ENCODE measurements around the gene FAM168A.

The FAM168A gene

DNA sequence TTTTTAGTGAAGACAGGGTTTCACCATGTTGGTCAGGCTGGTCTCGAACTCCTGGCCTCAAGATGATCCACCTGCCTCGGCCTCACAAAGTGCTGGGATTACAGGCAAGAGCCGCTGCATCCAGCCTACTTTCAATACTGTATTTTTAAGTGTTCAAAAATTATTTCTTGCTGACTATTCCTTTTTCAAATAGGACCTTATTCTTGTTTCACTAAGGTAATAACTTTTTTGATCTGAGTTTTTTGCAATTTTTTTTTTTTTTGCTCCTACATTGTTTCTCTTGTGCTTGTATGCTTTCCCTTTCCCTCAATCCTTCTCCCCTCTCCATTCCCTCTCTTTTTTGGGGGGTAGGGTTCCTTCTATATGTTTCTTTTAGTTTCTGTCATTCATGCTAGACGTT is 73.1 kb downstream of the FAM168A start:
- no peak for DNase-seq (ENCODE audit: low read depth in 1 of 2, low spot score in 1 of 2)

GRCh38 chr11:73521621-73522020 is 76.3 kb downstream of the FAM168A start:
- no peak for DNase-seq (ENCODE audit: low read depth in 1 of 2, low spot score in 1 of 2)

DNA sequence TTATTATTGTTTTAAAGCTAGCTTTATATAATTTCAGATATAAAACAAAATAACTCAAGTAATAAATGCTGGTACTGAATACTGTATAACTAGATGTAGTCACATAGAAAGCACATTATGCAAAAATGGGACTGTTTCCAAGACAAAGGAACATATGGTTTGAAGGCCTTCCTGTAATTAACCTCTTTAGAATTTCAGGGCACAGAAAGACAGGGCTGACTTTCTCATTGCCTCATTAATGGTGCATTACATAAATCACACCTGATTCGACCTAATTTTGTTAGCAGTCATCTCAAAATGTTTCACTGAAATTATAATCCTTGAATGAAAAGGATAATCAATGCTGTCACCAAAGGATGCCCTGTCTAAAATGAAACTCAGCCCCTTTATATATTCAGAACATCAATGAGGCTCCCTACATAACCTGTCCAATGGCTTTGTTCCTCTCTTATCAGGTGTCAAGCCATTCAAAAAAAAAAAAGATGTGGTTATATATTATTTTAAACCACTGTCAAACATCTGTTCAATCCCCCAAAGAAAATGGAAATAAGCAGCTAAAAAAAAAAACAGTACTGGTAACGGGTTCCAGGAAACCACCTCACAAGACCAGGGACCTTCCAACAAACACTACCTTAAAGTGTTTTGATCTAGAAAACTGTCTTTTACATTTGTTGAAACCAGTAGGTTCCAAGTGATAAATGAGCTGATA is 77.4 kb downstream of the FAM168A start:
- DNase-seq (ENCODE audit: low read depth in 1 of 2, low spot score in 1 of 2), result no peak

DNA sequence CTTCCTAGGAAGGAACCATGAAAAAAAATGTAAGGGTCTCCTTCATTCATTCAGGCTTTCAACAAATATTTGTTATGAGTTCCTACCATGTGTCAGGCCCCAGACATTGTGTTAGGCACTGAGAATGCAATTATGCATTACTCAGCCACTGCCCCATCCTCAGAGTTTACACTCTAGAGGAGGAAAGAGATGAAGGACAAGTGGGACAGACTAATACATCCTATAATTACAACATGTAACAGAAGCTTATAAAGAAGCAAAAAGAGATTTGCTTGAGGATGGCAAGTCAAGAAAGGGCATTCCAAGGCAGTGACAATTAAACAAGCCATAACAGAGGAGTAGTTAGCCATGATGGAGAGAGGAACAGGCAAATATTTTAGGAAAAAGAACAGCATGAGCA is 78.6 kb downstream of the FAM168A start:
- DNase-seq (ENCODE audit: low read depth in 1 of 2, low spot score in 1 of 2), result no peak

- DNase-seq (ENCODE audit: low read depth in 1 of 2, low spot score in 1 of 2), result no peak
Observed at GRCh38 chr11:73518195-73518594, 79.7 kb downstream of the FAM168A start.

DNA sequence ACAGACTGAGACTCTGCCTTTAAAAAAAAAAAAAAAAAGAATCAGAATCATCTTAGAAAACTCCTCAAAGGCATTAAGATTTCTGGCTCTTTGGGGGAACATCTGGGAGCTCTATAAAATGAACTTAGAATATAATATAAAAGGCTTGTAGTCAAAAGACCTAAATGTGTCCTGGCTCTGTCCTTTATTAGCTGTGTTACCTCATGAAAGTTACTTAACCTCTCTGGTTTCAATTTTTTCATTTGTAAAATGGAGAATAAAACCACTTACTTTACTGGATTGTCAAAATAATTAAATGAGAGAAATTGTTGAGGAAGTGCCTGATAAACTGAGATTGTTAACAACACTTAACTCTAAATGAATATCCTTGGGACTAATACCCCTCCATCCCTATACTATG is 81.8 kb downstream of the FAM168A start:
- DNase-seq (ENCODE audit: low read depth in 1 of 2, low spot score in 1 of 2), result no peak

- DNase-seq (ENCODE audit: low read depth in 1 of 2, low spot score in 1 of 2), result no peak
Observed at GRCh38 chr11:73513707-73514106, 84.2 kb downstream of the FAM168A start.

DNA sequence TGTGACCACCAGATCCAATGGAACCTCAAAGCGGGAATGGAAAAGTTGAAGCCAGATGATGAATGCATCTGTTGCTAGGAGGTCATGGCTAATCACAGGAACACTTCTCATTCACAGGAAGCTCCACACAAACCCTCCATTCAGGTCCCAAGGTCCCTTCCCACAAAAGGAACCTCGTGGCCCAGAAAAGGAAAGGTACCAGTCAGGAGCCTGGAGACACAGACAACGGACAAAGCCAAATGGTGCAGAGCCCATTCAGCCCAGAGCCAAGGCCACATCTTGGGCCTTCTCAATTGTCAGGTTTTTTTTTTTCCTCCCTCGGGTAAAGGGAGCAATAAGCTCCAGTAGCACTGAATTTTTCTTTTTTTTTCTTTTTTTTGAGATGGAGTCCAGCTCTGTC is 87.0 kb downstream of the FAM168A start:
- no peak for DNase-seq (ENCODE audit: low read depth in 1 of 2, low spot score in 1 of 2)

GRCh38 chr11:73510106-73510505 is 87.8 kb downstream of the FAM168A start:
- no peak for DNase-seq (ENCODE audit: low read depth in 1 of 2, low spot score in 1 of 2)

DNA sequence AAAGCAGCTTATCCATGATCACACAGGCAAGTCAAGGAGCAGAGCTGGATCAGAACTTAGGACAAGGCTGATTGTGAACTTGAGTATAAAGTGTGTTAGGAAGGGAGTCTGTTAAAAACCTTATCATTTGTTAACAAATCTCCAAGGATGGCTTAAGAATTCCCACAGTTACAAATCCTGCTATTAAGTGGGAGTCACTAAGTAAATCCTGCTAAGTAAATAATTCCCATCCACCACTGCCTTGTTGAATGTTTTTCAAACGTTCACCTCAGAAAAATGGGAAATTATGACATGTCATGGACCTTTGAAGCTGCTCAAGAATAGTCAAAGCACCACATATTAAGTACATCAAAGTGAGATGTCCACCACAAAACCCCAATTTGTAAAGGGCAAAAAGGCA is 88.7 kb downstream of the FAM168A start:
- no peak for DNase-seq (ENCODE audit: low read depth in 1 of 2, low spot score in 1 of 2)

DNA sequence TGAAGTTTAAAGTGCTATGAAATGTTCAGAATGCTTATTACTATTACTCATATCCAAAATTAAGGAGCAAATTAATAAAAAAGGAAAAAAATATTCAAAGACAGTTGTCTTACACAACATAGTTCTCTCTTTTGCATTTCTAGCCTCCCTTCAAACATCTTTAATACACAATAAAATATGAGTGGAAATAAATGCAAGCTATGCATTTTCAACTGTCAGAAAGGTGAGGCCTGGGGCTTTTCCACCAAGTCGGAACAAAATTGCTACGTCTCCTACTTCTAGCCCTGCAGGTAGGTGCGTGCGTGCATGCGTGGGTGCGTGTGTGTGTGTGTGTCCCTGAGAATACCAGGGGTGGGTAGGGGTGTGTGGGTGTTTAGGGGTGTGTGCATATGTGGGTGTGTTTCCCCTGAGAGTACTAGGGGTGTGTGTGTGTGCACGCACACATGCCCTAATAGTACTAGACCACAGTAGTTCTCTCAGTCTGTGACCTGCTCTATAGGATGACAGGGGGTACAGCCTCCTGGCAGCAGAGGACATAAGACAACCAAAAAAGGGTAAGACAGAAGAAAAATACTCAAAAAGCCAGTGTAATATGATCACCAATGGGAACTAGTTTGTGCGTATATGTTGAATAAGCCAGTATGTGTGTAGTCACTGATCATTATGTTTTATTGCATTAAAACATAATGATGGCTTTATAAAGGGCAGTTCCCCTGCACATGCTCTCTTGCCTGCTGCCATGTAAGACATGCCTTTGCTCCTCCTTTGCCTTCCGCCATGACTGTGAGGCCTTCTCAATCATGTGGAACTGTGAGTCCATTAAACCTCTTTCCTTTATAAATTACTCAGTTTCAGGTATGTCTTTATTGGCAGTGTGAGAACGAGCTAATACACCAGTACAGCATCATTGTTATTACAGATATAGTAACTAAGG is 89.4 kb downstream of the FAM168A start:
- DNase-seq (ENCODE audit: low read depth in 1 of 2, low spot score in 1 of 2), result no peak

DNA sequence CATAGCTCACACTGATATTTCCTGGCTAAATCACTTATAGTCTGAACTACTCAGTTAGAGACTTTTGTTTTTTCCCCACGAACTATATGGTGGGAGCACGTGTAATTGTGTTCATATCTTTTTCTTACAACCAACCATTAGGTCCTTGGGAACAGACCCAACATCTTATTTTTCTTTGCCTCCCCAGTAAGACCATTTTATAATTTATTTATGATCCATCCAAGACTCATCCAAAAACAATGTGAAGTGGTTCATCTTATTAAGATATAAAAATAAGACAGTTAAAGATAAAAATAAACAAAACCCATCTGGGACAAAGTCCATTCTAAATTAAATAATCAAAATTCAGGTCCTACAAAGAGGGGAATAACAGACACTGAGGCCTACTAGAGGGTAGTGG is 90.8 kb downstream of the FAM168A start:
- DNase-seq (ENCODE audit: low read depth in 1 of 2, low spot score in 1 of 2), result no peak

- no peak for DNase-seq (ENCODE audit: low read depth in 1 of 2, low spot score in 1 of 2)
Observed at GRCh38 chr11:73506038-73506437, 91.9 kb downstream of the FAM168A start.

GRCh38 chr11:73498343-73498742 is 99.6 kb downstream of the FAM168A start:
- DNase-seq (ENCODE audit: low read depth in 1 of 2, low spot score in 1 of 2), result no peak

GRCh38 chr11:73496134-73496533 is 101.8 kb downstream of the FAM168A start:
- no peak for DNase-seq (ENCODE audit: low read depth in 1 of 2, low spot score in 1 of 2)

GRCh38 chr11:73495731-73496130 is 102.2 kb downstream of the FAM168A start:
- DNase-seq (ENCODE audit: low read depth in 1 of 2, low spot score in 1 of 2), result no peak

DNA sequence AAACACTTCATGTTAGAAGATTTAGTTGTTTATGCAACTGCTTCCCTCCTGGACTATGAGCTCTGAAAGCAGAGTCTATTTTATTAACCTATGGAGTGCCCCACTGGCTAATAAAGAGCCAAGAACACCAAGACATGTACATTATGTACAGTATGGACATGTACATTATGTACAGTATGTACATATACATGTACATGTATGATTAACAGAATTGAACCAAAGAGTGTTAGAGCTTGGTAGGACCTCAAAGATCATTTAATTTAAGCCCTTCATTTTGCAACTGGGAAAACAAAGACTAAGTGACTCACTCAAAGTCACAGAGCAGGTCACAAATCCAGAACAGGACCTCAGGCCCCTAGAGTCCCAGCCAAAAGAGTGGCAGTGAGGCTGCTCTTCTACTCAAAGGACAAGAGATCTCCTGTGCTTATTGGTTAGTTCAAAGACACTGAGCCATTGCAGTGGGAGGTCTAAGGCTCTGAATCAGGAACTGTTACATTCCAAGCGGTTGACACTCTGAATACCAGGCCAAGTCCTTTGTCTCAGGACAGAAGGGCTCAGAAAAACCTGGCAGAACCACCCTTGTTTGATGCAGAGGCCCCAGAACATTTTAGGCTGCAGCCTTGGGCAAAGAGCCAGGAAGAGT is 103.8 kb downstream of the FAM168A start:
- no peak for DNase-seq (ENCODE audit: low read depth in 1 of 2, low spot score in 1 of 2)

- DNase-seq (ENCODE audit: low read depth in 1 of 2, low spot score in 1 of 2), result no peak
Observed at GRCh38 chr11:73481626-73482025, 116.3 kb downstream of the FAM168A start.

- no peak for DNase-seq (ENCODE audit: low read depth in 1 of 2, low spot score in 1 of 2)
Observed at GRCh38 chr11:73480677-73481076, 117.2 kb downstream of the FAM168A start.

- DNase-seq (ENCODE audit: low read depth in 1 of 2, low spot score in 1 of 2), result no peak
Observed at GRCh38 chr11:73478737-73479347, 119.1 kb downstream of the FAM168A start.

- DNase-seq (ENCODE audit: low read depth in 1 of 2, low spot score in 1 of 2), result no peak
Observed at GRCh38 chr11:73477518-73477917, 120.4 kb downstream of the FAM168A start.

All from stimulated activated CD4-positive, alpha-beta T cell treated with anti-CD3 and anti-CD28 coated beads, Interleukin-15, amount 100 ng/mL, for 1 hour (primary cell).